Measurements from ENCODE around the gene RBM33. TPM values are rescaled to one million over a fixed set of nuclear protein-coding genes. Genes with fewer than 3 reads are reported as not detected.

The RBM33 gene
- total and polyA plus RNA-seq, 2 experiments from 2014 or later, result 51.1 to 53.5 TPM

DNA sequence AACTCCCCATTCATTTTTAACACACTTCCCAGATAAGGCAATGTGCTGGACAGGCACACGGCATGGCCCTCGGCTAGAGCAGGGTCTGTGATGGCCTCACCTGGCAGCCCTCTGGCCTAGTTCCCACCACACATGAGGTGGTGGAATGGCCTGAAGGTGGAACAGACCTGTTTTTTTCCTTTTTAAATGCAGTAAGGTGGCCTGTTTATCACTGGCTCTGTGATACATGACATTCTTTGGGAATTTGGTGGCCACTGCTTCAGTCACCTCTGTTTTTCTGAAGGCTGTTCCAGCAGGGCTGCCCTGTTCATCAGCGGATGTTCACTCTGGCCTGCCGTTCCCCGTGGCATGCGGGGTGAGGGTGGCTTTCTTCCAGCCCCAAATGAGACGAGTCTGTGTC is 131.2 kb downstream of the RBM33 start:
- Histone ChIP-seq H3K27ac (no peak overlapping the region), H3K27me3 (no peaks in the 10 kb centered on the region), H3K9me3 (ENCODE audit: low read depth) (no peaks in the 10 kb centered on the region), H3K4me1 (ENCODE audit: low read depth) (no peaks in the 10 kb centered on the region), H3K4me3 (no peak overlapping the region), H3K36me3 (peaks cover 20% of the 10 kb centered on the region)
- DNase-seq (ENCODE audit: low read depth in 1 of 2, low spot score in 1 of 2), result no peak
- TF ChIP-seq, protein P1, sequence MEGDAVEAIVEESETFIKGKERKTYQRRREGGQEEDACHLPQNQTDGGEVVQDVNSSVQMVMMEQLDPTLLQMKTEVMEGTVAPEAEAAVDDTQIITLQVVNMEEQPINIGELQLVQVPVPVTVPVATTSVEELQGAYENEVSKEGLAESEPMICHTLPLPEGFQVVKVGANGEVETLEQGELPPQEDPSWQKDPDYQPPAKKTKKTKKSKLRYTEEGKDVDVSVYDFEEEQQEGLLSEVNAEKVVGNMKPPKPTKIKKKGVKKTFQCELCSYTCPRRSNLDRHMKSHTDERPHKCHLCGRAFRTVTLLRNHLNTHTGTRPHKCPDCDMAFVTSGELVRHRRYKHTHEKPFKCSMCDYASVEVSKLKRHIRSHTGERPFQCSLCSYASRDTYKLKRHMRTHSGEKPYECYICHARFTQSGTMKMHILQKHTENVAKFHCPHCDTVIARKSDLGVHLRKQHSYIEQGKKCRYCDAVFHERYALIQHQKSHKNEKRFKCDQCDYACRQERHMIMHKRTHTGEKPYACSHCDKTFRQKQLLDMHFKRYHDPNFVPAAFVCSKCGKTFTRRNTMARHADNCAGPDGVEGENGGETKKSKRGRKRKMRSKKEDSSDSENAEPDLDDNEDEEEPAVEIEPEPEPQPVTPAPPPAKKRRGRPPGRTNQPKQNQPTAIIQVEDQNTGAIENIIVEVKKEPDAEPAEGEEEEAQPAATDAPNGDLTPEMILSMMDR (IDR thresholded peaks at IDR 0.05; ENCODE audit: low read depth, low read length), result no peak

DNA sequence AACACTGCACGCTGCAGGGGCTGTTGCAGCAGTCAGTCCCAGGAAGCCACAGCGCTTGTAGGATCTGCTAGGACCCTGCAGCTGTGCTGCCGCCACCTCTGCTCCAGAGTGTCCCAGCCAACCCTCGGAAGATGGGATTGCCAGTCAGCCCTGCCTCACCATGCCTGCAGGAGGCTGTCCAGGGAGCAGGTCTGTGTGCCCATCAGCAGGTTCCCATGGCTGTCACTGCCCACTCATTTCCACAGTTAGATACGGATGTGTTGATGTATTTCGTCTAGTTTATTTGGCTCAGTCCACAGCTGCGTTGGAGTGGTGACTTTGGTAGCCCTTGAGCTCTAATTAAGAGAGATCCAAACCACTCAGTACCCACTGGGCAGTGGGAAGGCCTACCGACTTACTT is 132.1 kb downstream of the RBM33 start:
- TF ChIP-seq, protein P1 (IDR thresholded peaks at IDR 0.05; ENCODE audit: low read depth, low read length), result no peak
- Histone ChIP-seq H3K27ac (no peak overlapping the region), H3K4me3 (no peak overlapping the region), H3K4me1 (ENCODE audit: low read depth) (no peaks in the 10 kb centered on the region), H3K9me3 (ENCODE audit: low read depth) (no peaks in the 10 kb centered on the region), H3K36me3 (peaks cover 16% of the 10 kb centered on the region), H3K27me3 (no peaks in the 10 kb centered on the region)
- DNase-seq (ENCODE audit: low read depth in 1 of 2, low spot score in 1 of 2), result no peak

DNA sequence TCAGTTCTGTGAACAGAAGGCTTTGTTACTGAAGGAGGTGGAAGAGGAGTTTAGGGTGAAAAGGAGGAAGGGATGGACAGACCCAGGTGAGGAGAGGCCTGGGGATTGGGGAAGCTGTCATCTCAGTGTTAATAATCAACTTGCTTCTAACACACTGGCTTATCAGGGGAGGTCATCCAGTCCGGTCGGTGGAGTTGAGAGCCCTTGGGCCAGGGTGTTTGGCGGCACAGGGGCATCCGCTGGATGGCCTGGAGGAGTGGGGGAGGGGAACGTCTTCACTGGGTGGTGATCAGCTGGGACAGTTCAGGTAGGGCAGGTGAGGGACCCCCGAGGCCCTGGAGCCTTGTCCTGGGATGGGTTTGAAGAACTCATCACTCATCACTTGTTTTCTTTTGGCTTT is 133.9 kb downstream of the RBM33 start:
- H3K36me3 ChIP-seq, result peaks cover 16% of the 10 kb centered on the region
- H3K27me3 ChIP-seq, result no peaks in the 10 kb centered on the region
- no peaks in the 10 kb centered on the region for H3K4me1 ChIP-seq (ENCODE audit: low read depth)
- TF ChIP-seq, protein P1 (IDR thresholded peaks at IDR 0.05; ENCODE audit: low read depth, low read length), result no peak
- no peak overlapping the region for H3K27ac ChIP-seq
- no peak overlapping the region for H3K4me3 ChIP-seq
- no peaks in the 10 kb centered on the region for H3K9me3 ChIP-seq (ENCODE audit: low read depth)
- no peak for DNase-seq (ENCODE audit: low read depth in 1 of 2, low spot score in 1 of 2)

DNA sequence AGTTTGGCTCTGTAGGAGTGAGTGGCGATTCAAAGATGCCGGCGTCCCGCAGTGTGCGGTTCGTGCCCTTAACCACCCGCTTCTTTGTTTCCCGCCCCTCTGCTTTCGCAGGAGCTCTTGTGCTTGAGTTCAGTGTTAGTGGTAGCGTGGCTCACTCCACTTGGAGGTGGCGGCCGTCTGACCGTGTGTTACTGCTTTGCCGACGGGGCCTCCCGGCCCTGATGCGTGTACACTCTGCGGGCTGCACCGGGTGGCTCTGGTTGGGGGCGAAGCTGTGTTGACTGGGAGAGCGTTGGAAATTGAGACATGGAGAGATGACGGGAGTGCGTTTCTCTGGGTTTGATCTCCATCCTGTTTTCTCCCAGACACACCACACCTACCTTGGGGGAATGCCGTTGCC is 136.4 kb downstream of the RBM33 start:
- TF ChIP-seq, protein P1 (IDR thresholded peaks at IDR 0.05; ENCODE audit: low read depth, low read length), result no peak
- H3K27ac ChIP-seq, result no peak overlapping the region
- H3K4me3 ChIP-seq, result no peak overlapping the region
- H3K27me3 ChIP-seq, result no peaks in the 10 kb centered on the region
- H3K9me3 ChIP-seq (ENCODE audit: low read depth), result no peaks in the 10 kb centered on the region
- H3K4me1 ChIP-seq (ENCODE audit: low read depth), result no peaks in the 10 kb centered on the region
- DNase-seq (ENCODE audit: low read depth in 1 of 2, low spot score in 1 of 2), result no peak
- H3K36me3 ChIP-seq, result peaks cover 12% of the 10 kb centered on the region

DNA sequence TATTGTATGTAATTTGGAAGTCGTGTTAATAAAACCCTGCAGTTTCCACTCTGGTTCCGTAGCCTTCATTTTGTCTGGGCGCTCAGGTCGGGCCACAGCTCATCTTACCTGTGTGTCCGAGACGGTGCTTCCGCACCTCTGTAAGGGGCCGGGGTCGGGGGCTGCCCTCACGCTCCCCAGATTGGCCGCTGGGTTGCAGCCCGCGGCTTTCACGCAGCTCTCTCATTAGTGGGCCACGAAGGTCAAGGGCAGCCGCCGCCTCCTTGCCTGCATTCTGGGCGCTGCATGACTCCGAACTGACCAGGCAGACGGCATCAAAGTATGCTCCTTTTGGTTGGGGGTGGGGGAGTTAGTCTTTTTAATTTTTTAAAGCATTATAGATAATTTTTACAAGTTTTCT is 137.0 kb downstream of the RBM33 start:
- Histone ChIP-seq H3K27ac (no peak overlapping the region), H3K27me3 (peaks cover 2% of the 10 kb centered on the region), H3K4me3 (no peak overlapping the region), H3K36me3 (peaks cover 8% of the 10 kb centered on the region), H3K4me1 (ENCODE audit: low read depth) (no peaks in the 10 kb centered on the region), H3K9me3 (ENCODE audit: low read depth) (no peaks in the 10 kb centered on the region)
- TF ChIP-seq, protein P1 (IDR thresholded peaks at IDR 0.05; ENCODE audit: low read depth, low read length), result no peak
- no peak for DNase-seq (ENCODE audit: low read depth in 1 of 2, low spot score in 1 of 2)

DNA sequence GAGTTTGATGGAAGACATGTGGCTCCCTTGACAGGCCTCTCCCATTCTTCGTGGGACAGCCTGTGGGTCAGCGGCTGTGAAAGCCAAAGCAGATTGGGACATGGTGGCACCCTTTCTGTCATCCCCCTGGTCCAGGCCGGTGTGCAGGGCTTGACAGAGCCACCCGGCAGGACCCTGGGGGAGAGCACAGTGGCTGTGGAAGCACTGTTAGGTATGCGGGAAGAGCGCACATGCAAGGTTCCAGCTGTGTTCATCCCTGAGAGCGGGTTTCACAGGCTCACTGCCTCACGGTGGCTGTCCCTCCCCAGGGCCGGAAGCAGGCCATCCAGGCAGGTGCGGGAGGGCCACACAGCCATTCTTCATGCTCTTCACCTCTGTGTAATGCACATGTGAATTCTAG is 138.0 kb downstream of the RBM33 start:
- TF ChIP-seq, protein P1 (IDR thresholded peaks at IDR 0.05; ENCODE audit: low read depth, low read length), result no peak
- no peaks in the 10 kb centered on the region for H3K4me1 ChIP-seq (ENCODE audit: low read depth)
- H3K36me3 ChIP-seq, result peaks cover 8% of the 10 kb centered on the region
- H3K27me3 ChIP-seq, result peaks cover 13% of the 10 kb centered on the region
- H3K27ac ChIP-seq, result no peak overlapping the region
- H3K9me3 ChIP-seq (ENCODE audit: low read depth), result no peaks in the 10 kb centered on the region
- no peak for DNase-seq (ENCODE audit: low read depth in 1 of 2, low spot score in 1 of 2)
- no peak overlapping the region for H3K4me3 ChIP-seq
